ENCODE data around the gene GLT1D1. TPM values are rescaled to one million over a fixed set of nuclear protein-coding genes. Genes with fewer than 3 reads are reported as not detected.
"Not testable (repeated sequence)": the region's sequence is repeated elsewhere in the genome, so short reads cannot be mapped to it uniquely, and the experiment has no call there.

GLT1D1 gene
- total RNA-seq, 4 donors from 2014 or later: 0.26 to 3.6 (median 2.9) TPM; not detected in 1

DNA sequence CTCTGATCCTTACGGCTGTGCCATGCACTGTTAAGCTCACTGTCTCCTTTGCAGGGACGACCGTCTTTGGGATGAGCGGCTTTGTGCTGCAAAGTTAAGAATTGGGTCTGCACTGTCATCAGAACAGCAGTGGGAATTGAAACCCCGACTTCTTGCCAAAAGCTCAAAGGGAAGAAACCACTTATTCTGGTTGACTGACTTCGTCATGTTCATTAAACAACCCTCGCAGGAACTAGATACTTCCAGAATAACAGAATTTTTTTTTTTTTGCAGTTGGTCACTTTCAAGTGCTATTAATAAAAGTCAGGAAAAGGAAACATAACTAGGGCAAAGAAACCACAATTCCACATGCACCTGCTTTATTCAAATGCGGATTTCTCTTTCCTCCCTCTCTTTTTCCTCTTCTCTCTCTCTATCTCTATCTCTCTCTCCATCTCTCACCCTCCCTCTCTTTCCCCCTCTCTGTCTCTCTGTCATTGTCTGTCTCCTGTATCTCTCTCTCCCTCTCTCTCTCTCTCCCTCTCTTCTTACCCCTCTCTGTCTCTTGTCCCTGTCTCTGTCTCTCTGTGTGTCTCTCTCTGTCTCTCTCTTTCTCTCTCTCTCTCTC, 12.3 kb upstream of the GLT1D1 start:
- DNase-seq: no peak
- no peak overlapping the region for H3K4me3 ChIP-seq
- intact Hi-C loops (cut with DNase I; ENCODE audit: low total_unique reads): no loop called here
- H3K27ac ChIP-seq: no peak overlapping the region
- no peaks in the 10 kb centered on the region for H3K9me3 ChIP-seq
- no peaks in the 10 kb centered on the region for H3K36me3 ChIP-seq
- TF ChIP-seq POLR2A (IDR thresholded peaks at IDR 0.05): no peak
- TF ChIP-seq, protein P1, sequence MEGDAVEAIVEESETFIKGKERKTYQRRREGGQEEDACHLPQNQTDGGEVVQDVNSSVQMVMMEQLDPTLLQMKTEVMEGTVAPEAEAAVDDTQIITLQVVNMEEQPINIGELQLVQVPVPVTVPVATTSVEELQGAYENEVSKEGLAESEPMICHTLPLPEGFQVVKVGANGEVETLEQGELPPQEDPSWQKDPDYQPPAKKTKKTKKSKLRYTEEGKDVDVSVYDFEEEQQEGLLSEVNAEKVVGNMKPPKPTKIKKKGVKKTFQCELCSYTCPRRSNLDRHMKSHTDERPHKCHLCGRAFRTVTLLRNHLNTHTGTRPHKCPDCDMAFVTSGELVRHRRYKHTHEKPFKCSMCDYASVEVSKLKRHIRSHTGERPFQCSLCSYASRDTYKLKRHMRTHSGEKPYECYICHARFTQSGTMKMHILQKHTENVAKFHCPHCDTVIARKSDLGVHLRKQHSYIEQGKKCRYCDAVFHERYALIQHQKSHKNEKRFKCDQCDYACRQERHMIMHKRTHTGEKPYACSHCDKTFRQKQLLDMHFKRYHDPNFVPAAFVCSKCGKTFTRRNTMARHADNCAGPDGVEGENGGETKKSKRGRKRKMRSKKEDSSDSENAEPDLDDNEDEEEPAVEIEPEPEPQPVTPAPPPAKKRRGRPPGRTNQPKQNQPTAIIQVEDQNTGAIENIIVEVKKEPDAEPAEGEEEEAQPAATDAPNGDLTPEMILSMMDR (IDR thresholded peaks at IDR 0.05): no peak
- no peaks in the 10 kb centered on the region for H3K27me3 ChIP-seq
- no peaks in the 10 kb centered on the region for H3K4me1 ChIP-seq

DNA sequence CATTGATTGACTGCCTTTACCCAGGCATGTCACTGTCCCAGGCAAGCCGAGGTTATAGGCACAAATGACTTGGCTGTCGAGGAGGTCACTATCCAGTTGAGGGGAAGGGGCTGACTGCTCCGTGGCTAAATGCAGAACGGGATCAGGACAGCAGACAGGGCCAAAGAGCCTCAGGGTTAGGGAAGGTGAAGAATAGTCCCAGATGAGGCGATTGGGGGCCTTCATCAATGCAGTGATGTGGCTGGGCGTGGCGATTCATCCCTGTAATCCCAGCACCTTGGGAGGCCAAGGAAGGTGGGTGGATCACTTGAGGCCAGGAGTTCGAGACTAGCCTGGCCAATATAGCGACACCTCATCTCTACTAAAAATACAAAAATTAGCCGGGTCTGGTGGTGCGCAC, 10.7 kb upstream of the GLT1D1 start:
- no peak overlapping the region for H3K27ac ChIP-seq
- no peaks in the 10 kb centered on the region for H3K36me3 ChIP-seq
- no peaks in the 10 kb centered on the region for H3K9me3 ChIP-seq
- intact Hi-C loops (cut with DNase I; ENCODE audit: low total_unique reads): no loop called here
- no peaks in the 10 kb centered on the region for H3K4me1 ChIP-seq
- no peak for TF ChIP-seq POLR2A (IDR thresholded peaks at IDR 0.05)
- no peaks in the 10 kb centered on the region for H3K27me3 ChIP-seq
- no peak for DNase-seq
- H3K4me3 ChIP-seq: no peak overlapping the region

DNA sequence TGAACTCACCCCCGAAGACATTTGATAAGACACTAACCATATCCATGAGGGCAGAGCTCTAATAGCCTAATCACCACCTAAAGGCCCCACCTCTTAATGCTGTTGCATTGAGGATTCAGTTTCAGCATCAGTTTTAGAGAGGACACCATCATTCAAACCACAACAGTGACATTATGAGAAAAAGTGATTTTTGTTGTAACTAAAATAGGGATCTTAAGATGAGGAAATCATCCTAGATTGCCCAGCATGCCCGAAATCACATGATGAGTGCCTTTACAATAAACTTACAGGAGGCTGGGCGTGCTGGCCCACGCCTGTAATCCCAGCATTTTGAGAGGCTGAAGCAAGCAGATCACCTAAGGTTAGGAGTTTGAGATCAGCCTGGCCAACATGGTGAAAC, 9.7 kb upstream of the GLT1D1 start:
- Histone ChIP-seq H3K9me3 (no peaks in the 10 kb centered on the region), H3K27me3 (no peaks in the 10 kb centered on the region), H3K27ac (no peak overlapping the region), H3K4me1 (no peaks in the 10 kb centered on the region), H3K36me3 (no peaks in the 10 kb centered on the region), H3K4me3 (no peak overlapping the region)
- TF ChIP-seq, protein P1 (IDR thresholded peaks at IDR 0.05): no peak
- no peak for TF ChIP-seq POLR2A (IDR thresholded peaks at IDR 0.05)
- DNase-seq: no peak
- intact Hi-C loops (cut with DNase I; ENCODE audit: low total_unique reads): no loop called here

DNA sequence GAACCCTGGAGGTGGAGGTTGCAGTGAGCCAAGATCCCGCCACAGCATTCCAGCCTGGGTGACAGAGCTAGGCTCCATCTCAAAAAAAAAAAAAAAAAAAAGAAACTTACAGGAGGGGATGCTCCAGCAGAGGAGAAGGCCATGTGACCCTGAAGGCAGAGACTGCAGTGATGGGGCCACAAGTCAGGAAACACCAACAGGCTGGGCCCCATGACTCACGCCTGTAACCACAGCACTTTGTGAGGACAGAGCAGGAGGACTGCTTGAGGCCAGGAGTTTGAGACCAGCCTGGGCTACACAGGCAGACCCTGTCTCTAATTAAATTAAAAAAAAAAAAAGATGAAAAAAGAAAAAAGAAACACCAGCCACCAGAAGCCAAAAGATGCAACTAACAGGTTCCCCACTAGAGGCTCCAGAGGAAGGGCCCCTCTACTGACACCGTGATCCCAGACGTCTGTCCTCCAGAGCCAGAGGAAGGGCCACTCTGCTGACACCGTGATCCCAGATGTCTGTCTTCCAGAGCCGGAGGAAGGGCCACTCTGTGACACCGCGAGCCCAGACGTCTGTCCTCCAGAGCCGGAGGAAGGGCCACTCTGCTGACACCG, 9.1 kb upstream of the GLT1D1 start:
- H3K9me3 ChIP-seq: no peaks in the 10 kb centered on the region
- H3K27ac ChIP-seq: no peak overlapping the region
- H3K36me3 ChIP-seq: no peaks in the 10 kb centered on the region
- no peak overlapping the region for H3K4me3 ChIP-seq
- no peak for TF ChIP-seq POLR2A (IDR thresholded peaks at IDR 0.05)
- TF ChIP-seq, protein P1 (IDR thresholded peaks at IDR 0.05): no peak
- no peak for DNase-seq
- intact Hi-C loops (cut with DNase I; ENCODE audit: low total_unique reads): no loop called here
- no peaks in the 10 kb centered on the region for H3K27me3 ChIP-seq
- H3K4me1 ChIP-seq: no peaks in the 10 kb centered on the region

DNA sequence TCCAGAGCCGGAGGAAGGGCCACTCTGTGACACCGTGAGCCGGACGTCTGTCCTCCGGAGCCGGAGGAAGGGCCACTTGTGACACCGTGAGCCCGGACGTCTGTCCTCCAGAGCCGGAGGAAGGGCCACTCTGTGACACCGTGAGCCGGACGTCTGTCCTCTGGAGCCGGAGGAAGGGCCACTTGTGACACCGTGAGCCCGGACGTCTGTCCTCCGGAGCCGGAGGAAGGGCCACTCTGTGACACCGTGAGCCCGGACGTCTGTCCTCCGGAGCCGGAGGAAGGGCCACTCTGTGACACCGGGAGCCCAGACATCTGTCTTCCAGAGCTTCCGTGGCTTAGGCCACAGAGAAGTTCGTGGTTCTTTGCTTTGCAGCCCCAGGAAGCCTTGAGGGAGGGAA, 6.6 kb upstream of the GLT1D1 start:
- intact Hi-C loops (cut with DNase I; ENCODE audit: low total_unique reads); H3K36me3 ChIP-seq; H3K9me3 ChIP-seq; H3K27ac ChIP-seq; DNase-seq; H3K4me3 ChIP-seq; H3K27me3 ChIP-seq; H3K4me1 ChIP-seq: not testable (repeated sequence)

- no peak overlapping the region for H3K4me3 ChIP-seq
- no peak overlapping the region for H3K27ac ChIP-seq
- no peaks in the 10 kb centered on the region for H3K9me3 ChIP-seq
- no peak for TF ChIP-seq POLR2A (IDR thresholded peaks at IDR 0.05)
- TF ChIP-seq, protein P1 (IDR thresholded peaks at IDR 0.05): no peak
- no peaks in the 10 kb centered on the region for H3K4me1 ChIP-seq
- intact Hi-C loops (cut with DNase I; ENCODE audit: low total_unique reads): no loop called here
- no peaks in the 10 kb centered on the region for H3K27me3 ChIP-seq
- DNase-seq: no peak
- H3K36me3 ChIP-seq: no peaks in the 10 kb centered on the region
Measured at GRCh38 chr12:128848371-128848770, 4.9 kb upstream of the GLT1D1 start.

DNA sequence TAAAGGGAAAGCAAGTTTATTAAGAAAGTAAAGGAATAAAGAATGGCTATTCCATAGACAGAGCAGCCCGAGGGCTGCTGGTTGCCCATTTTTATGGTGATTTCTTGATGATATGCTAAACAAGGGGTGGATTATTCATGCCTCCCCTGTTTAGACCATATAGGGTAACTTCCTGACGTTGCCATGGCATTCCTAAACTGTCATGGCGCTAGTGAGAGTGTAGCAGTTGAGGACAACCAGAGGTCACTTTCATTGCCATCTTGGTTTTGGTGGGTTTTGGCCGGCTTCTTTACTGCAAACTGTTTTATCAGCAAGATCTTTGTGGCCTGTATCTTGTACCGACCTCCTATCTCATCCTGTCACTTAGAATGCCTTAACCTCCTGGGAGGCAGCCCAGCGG, 3.5 kb upstream of the GLT1D1 start:
- H3K9me3 ChIP-seq; H3K36me3 ChIP-seq; intact Hi-C loops (cut with DNase I; ENCODE audit: low total_unique reads); H3K27ac ChIP-seq; H3K4me1 ChIP-seq; DNase-seq; H3K4me3 ChIP-seq; H3K27me3 ChIP-seq: not testable (repeated sequence)

Data from uterus (tissue), 4 donors.